ENCODE results near the gene AGAP1.

Gene AGAP1

DNA sequence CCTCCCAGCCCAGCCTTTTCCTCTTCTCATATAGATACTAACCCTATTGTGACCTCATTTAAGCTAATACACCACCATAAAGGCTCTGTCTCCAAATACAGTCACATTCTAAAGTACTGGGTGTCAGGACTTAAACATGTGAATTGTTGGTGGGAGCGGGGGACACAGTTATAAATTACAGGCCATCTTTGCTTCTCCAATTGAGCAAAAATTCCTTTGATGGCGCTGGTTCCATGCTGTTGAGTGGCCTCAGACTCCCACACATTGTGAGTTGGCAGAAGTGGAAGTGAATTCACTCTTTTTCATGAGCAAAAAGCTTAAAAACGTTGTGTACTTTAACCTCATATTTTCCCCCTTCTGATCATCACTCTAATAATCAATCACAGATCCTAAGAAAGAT, 628.4 kb downstream of the AGAP1 start:
- H3K27me3 ChIP-seq (replicated peaks), result no peaks in the 10 kb centered on the region
- no peak for DNase-seq
- H3K27ac ChIP-seq, result no peak overlapping the region
- no peaks in the 10 kb centered on the region for H3K36me3 ChIP-seq (replicated peaks)
- TF ChIP-seq, protein P1, sequence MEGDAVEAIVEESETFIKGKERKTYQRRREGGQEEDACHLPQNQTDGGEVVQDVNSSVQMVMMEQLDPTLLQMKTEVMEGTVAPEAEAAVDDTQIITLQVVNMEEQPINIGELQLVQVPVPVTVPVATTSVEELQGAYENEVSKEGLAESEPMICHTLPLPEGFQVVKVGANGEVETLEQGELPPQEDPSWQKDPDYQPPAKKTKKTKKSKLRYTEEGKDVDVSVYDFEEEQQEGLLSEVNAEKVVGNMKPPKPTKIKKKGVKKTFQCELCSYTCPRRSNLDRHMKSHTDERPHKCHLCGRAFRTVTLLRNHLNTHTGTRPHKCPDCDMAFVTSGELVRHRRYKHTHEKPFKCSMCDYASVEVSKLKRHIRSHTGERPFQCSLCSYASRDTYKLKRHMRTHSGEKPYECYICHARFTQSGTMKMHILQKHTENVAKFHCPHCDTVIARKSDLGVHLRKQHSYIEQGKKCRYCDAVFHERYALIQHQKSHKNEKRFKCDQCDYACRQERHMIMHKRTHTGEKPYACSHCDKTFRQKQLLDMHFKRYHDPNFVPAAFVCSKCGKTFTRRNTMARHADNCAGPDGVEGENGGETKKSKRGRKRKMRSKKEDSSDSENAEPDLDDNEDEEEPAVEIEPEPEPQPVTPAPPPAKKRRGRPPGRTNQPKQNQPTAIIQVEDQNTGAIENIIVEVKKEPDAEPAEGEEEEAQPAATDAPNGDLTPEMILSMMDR (IDR thresholded peaks at IDR 0.05; ENCODE audit: low read depth, low read length, missing control alignments), result no peak
- in situ Hi-C loops (cut with HindIII; ENCODE audit: low pct_ligation_motif_present, low sequenced_read_pairs), result no loop called here
- no peak overlapping the region for H3K4me3 ChIP-seq (ENCODE audit: low read depth, low read length)

- in situ Hi-C loops (cut with HindIII; ENCODE audit: low pct_ligation_motif_present, low sequenced_read_pairs), result no loop called here
- no peak for DNase-seq
- TF ChIP-seq, protein P1 (IDR thresholded peaks at IDR 0.05; ENCODE audit: low read depth, low read length, missing control alignments), result no peak
- H3K27ac ChIP-seq, result no peak overlapping the region
- H3K4me3 ChIP-seq (ENCODE audit: low read depth, low read length), result no peak overlapping the region
- H3K36me3 ChIP-seq (replicated peaks), result no peaks in the 10 kb centered on the region
- H3K27me3 ChIP-seq (replicated peaks), result no peaks in the 10 kb centered on the region
Measured at GRCh38 chr2:236123716-236124115, 629.9 kb downstream of the AGAP1 start.

DNA sequence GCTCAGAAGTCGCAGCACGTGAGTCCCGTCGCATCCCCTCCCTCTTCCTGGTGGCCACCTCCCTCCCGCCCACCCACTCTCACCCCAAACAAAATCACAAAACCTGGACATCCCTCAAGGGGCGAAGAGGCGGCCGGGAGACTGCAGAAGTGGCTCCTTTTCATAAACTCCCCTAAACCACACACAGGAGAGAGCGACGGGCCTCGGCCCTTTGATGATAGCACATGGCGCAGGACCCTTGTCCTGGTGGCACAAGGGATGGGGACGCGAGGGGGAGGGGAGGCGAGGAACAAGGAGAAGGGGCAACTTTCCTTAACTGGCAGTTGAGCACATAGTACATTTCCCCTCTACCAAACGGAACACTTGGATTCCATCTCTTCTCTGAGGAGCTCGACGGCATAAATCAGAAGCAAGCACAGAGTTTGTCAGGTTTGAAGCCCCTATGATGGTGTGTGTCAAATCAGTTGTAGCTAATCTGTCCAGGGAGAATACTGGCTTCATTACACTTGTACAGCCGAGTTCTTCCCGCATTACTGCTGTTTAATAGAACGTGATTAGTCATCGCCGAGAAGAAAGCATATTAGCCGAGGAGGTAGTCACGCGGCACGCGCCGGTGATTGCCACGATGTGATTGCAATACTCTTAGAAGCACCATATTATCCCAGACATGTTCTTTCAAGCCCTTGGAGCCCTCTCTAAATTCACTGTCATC, 630.5 kb downstream of the AGAP1 start:
- in situ Hi-C loops (cut with HindIII; ENCODE audit: low pct_ligation_motif_present, low sequenced_read_pairs), result no loop called here
- Histone ChIP-seq H3K36me3 (replicated peaks) (no peaks in the 10 kb centered on the region), H3K4me3 (ENCODE audit: low read depth, low read length) (no peak overlapping the region), H3K27me3 (replicated peaks) (no peaks in the 10 kb centered on the region), H3K27ac (no peak overlapping the region)
- DNase-seq, result no peak
- TF ChIP-seq, protein P1 (IDR thresholded peaks at IDR 0.05; ENCODE audit: low read depth, low read length, missing control alignments), result no peak

DNA sequence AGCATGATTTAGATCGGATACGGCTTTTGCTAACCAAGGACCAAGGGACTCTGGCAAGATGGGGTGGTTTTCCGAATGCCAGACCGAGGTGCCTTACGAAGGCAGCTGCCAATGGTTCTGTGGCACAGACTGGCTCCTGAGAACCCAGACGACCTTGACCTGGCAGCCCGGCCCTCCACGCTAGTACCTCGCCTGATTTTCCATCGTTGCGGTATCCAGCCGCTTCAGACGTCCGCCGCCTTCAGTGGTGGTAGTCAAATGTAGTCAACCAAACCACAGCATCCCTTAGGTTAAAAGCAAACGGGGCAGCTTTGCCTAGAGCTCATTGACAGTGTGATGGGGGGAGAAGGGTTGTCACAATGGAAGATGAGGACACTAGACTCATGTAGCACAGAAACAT, 631.7 kb downstream of the AGAP1 start:
- TF ChIP-seq, protein P1 (IDR thresholded peaks at IDR 0.05; ENCODE audit: low read depth, low read length, missing control alignments), result no peak
- in situ Hi-C loops (cut with HindIII; ENCODE audit: low pct_ligation_motif_present, low sequenced_read_pairs), result no loop called here
- Histone ChIP-seq H3K4me3 (ENCODE audit: low read depth, low read length) (no peak overlapping the region), H3K27me3 (replicated peaks) (no peaks in the 10 kb centered on the region), H3K36me3 (replicated peaks) (no peaks in the 10 kb centered on the region), H3K27ac (no peak overlapping the region)
- DNase-seq, result no peak

DNA sequence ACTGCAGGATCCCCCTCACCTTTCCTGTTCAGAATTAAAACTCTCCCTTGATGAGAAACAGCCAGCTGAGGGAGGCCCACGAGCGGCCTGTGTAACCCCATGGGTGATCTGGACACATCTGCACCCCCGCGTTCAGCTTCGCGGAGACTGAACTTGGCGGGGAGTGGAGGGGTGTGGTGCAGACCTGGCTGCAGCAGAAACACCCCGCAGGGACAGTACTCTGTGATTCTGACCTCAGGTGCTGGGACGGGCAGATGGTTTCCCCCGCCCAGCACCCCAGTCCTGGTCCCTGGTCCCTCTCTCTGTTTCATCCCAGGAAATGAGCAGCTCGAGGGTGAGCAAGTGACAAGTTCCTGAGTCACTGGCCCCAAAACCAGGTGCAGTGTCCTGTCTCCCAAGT, 633.2 kb downstream of the AGAP1 start:
- Histone ChIP-seq H3K4me3 (ENCODE audit: low read depth, low read length) (no peak overlapping the region), H3K36me3 (replicated peaks) (no peaks in the 10 kb centered on the region), H3K27me3 (replicated peaks) (no peaks in the 10 kb centered on the region), H3K27ac (no peak overlapping the region)
- no peak for DNase-seq
- TF ChIP-seq, protein P1 (IDR thresholded peaks at IDR 0.05; ENCODE audit: low read depth, low read length, missing control alignments), result no peak
- in situ Hi-C loops (cut with HindIII; ENCODE audit: low pct_ligation_motif_present, low sequenced_read_pairs), result no loop called here

- H3K27me3 ChIP-seq (replicated peaks), result no peaks in the 10 kb centered on the region
- no peak for DNase-seq
- no peak overlapping the region for H3K4me3 ChIP-seq (ENCODE audit: low read depth, low read length)
- TF ChIP-seq, protein P1 (IDR thresholded peaks at IDR 0.05; ENCODE audit: low read depth, low read length, missing control alignments), result no peak
- in situ Hi-C loops (cut with HindIII; ENCODE audit: low pct_ligation_motif_present, low sequenced_read_pairs), result no loop called here
- H3K36me3 ChIP-seq (replicated peaks), result no peaks in the 10 kb centered on the region
- H3K27ac ChIP-seq, result no peak overlapping the region
Measured at GRCh38 chr2:236128321-236128720, 634.5 kb downstream of the AGAP1 start.

All from brain microvascular endothelial cell (primary cell).